ENCODE data around the gene LEMD3.

Gene LEMD3

GRCh38 chr12:65208964-65209654 is 39.7 kb downstream of the LEMD3 start:
- no peak for DNase-seq

DNA sequence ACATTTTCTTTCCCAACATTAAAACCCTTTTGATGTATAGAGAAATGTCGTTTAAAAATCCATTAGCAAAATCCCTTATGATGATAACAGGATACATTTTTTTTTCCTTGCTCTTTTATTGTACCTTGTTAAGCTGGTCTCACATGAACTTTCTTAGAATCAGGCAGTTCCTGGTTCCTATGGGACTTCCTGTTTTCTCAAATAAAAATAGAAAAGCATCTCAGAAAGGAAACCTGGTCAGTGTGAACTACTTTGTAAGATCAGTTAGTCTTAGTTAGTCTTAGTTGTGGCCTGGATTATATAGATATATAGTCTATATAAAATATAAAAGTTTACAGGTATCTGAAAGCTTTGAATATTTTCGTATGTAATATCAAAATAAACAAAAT is 40.3 kb downstream of the LEMD3 start:
- no peak for DNase-seq

GRCh38 chr12:65217086-65217485 is 47.7 kb downstream of the LEMD3 start:
- DNase-seq = no peak

DNA sequence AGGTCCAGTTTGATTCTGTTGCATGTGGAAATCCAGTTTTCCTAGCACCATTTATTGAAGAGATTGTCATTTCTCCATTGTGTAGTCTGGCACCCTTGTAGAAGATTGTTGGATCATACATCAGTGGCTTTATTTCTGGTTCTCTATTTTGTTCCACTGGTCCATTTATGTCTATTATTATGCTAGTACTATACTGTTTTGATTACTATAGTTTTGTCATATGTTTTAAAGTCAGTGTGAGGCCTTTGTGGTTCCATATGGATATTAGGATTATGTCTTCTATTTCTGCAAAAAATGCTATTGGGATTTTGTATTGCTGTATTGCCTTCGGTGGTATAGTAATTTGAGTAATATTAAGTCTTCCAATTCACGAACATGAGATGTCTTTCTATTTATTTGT is 51.4 kb downstream of the LEMD3 start:
- DNase-seq = no peak

DNA sequence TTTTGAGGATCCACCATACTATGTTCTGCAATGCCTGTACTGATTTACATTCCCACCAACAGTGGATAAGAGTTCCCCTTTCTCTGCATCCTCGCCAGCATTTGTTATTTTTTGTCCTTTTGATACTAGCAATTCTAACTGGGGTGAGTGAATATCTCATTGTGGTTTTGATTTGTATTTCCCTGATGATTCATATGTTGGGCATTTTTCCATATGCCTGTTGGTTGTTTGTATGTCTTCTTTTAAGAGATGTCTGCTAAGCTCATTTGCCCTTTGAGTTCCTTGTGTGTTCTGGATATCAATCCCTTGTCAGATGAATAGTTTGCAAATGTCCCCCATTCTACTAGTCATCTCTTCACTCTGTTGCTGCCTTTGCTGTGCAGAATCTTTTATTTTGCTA is 60.1 kb downstream of the LEMD3 start:
- DNase-seq = no peak

DNA sequence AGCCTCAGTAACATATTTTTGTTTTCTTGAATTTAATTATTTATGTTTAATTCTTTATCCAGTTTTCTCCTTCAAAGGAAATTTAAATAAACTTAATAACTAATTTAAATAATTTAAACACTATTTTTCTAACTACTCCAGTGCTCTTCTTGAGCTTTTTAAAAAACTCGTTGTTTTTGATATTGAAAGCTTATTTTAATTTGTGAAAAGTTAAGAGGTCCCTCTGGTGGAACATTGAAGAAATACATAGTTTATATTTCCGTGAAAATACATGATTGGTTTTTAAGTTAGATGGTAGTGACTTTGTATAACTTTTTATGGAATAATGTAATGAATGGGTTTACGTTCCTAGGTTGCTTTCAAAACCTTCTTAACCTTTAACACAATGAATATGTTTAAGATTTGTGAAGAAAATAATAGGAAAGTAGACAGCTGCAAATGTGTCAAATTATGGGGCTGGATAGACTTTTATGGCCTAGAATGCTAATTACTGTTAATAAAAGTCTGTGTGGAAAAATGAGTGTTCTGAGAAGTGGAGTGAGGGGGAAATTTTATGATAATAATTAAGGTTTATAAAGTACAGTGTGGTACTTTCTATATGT is 63.2 kb downstream of the LEMD3 start:
- DNase-seq = no peak

GRCh38 chr12:65237153-65237552 is 67.8 kb downstream of the LEMD3 start:
- DNase-seq = no peak

DNA sequence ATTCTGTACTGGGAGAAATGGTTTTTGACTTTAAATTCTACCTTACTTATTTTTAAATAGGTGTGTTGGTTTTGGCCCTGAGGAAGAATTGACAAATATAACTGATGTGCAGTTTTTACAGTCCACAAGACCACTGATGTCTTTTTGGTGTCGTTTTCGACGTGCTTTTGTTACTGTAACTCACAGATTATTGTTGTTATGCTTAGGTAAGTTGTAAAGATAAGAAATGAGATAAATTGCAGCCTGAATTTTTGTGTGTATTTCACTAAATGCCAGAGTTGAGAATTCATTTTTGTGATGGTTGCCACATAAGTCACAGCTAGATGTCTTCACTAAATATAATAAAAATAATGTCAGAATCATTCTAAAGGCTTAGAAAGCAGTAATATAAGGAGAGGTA is 69.2 kb downstream of the LEMD3 start:
- no peak for DNase-seq

GRCh38 chr12:65248656-65249633 is 79.6 kb downstream of the LEMD3 start:
- no peak for DNase-seq

DNA sequence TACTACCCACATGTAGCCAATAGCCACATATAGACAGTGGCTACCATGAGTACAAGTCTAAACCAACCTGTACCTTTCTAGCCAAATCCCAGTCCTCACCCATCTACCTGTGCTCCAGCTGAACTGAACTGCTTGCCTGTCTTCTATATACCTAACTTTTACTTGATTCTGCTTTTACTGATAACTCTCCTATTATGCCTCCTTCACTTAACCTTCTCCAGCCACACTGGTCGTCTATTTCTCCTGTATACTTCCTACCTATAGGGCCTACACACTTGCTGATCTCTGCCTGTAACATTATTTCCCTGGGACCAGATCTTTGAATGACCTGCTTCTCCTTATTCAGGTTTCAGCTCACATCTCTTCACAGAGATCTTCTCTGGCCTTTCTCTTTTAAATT is 83.1 kb downstream of the LEMD3 start:
- no peak for DNase-seq

DNA sequence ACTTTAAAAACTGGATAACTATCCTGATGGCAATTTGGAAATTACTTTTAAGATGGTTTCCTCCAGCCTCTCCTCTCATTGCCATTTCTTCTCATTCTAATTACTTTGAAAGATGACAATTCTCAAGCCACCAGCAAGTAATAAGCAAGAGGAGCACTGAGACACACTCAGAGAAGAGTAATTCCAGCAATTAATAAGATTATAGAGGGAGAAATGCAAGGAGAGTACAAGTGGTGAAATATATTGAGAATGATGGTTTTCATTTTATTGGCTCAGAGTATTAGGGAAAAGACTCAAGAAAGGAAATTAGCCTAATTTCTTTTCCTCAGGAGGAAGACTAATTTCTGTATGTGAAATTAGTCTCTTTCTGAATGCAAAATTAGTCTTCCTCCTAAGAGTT is 88.6 kb downstream of the LEMD3 start:
- DNase-seq = no peak

DNA sequence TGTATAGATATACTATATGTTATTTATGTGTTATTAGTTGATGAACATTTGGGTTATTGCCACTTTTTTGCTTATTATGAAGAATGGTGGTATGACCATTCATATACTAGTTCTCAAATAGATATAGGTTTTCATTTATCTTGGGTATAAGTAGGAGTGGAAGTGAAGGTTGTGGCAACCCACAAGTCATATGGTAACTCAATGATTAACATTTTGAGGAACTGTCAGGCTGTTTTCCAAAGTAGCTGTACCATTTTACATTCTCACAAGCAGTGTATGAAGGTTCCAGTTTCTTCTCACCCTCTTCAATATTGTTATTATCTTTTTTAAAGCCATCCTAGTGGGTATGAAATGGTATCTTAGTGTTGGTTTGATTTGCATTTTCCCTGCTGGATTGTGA is 90.1 kb downstream of the LEMD3 start:
- DNase-seq = no peak

DNA sequence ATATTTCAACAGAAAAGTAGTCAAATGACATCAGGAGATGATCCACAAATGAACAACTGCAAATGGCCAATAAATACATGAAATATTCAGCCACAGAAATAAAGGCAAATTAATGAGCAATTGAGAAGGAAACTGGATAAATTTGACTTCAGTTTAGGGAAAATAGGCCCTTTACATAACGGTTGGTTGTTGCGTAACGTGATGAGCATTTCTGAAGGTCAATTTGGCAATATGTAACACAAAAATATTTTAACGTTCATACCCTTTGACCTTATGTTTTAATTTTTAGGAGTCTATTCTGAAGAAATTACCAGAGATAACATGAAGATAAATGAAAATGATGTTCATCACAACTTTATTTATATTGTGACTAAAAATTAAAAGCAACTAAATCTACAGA is 94.4 kb downstream of the LEMD3 start:
- no peak for DNase-seq

- no peak for DNase-seq
These were observed 97.0 kb downstream of the LEMD3 start for GRCh38 chr12:65266408-65266807.

DNA sequence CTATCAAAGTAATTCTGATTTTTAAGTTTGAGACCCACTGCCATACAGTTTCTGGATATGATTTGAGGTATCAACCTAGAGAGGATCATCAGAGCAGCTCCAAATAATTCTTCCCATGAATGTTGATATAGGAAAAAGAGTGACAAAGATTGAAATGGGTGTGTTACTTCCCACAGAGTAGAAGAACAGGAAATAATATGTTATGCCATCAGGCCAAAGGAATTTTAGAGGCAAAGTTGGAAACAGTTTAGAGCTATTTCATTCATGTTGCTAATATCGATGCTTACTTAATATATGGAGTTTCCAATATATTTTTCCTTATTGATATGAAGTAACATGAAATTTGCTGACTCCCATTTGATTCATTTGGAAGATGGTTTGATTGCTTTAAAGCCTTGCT is 100.2 kb downstream of the LEMD3 start:
- DNase-seq = no peak

DNA sequence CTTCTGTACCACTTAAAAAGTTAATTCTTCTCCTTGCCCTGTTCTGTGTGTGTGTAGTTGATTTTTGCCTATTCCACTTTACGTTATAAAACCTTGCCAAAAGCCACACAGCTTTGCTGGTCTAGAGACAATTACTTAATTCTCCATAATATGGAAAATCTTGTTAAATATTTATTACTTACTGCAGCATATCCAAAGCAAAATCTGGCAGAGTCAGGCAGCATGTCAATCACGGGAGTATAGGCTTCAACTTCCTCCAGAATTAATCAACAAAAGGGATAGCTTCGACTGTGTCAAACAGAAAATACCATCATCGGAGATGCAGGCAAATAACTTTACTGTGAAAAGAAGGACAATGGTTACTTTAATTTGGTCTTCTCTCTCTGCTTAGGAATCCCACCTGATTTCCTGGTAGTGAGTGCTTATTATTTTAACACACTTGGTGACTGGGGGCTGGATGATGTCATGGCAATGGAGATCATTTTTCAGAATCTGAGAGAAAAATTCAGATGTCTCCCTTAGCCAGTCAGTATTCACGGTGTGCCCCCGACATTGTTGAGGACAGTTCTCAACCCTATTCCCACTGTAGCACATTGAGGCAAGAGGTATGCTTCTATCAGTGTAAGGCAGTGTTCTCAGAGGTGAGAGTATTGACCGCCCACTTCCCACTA is 105.4 kb downstream of the LEMD3 start:
- no peak for DNase-seq

DNA sequence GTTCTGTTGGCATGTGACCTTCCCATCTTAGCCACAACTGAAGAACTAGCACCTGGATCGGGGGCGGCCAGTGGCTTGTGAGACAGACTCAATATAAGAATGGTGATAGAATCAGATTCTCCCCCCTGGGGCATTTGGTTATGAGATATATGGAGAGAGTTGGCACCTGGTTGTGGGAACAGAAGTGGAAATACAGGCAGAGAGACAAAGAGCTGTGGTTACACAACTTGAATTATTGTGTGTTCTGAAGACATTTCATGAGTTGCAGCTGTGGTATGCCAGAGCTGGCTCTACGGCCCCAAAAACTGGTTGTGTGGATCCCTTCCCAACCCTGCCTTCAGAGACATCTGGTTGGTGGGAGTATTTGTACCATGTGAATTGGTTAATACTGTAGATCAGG is 106.2 kb downstream of the LEMD3 start:
- no peak for DNase-seq

DNA sequence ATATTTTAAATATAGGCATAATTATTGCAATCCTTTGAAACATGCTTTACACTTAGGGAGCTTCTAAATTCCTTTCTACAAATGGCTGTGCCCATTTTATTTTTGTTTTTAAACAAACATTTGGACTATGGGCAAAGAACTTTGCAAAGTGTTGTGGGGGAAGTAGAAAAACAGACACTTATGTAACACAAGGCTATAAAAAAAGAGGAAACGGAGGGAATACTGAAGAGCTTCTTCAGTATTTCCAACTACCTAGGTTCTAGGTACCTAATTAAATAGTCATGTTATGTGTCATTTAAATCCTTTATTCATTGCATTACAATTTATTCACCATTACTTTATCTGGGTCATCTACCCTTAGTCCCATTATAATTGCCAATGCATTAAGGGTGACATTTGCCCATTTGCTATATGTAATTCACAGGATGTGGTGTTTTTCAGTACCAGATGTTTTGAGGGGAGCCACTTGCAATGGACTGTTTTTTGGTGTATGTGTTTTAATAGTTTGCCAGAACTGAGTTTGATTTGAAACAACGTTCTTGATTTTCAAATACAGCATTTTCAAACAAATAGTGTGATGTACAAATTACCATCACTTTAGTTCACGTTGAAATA is 107.6 kb downstream of the LEMD3 start:
- DNase-seq = no peak

GRCh38 chr12:65277994-65278575 is 108.7 kb downstream of the LEMD3 start:
- DNase-seq = peak; percentile 52

- peak; percentile 57 for DNase-seq
These were observed 109.4 kb downstream of the LEMD3 start, which contains the start of gene MSRB3 for GRCh38 chr12:65278576-65279368. MSRB3 (plus strand) TSS chr12:65278683; CDS start chr12:65308580, 29,897 bp downstream.

DNA sequence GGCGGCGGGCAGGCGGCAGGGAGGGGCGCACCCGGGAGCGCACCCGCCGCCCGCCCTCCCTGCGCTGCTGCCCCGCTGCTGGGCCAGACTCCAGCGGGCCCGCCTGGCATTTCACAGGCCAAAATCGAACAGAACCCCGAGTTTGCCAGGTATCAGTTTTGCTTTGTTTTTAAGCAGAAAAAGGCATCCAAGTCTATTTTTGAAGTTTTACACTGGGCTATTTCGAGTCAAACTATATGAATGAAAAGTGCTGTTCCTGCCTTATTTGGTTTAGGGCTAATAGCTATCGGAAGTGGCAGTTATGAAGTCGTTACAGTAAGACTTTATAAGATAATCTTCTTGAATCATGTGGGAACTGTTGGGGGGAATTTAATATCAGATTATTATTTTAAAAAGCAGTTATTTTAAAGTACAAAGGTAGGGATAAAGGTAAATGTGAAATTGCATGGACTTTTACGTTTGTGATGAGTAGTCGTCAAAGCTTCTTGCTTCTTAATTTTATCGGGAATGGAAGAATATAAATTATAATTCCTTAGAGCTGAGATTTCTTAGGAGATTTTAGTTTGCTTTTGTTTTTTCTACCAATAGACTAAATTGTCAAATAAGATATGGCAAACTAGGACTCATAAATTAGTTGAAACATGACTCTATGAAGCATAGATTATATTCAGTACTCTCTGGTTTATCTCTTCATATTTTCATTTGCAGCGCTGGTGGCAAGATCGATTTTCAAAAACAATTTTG is 110.2 kb downstream of the LEMD3 start:
- DNase-seq = no peak

All from activated CD8-positive, alpha-beta memory T cell treated with anti-CD3 and anti-CD28 coated beads, Interleukin-2, amount 50 U/mL, for 48 hours (primary cell).